Gastroesophageal sphincter (tissue), 3 donors: ENCODE measurements around the gene MYO15A.

Experiments used
- CTCF ChIP-seq, 4 experiments: fragments of 200-600 bp in 2 of 4; fragments of 450-650 bp in 2 of 4; sonication (generic) in 1 of 4; IDR thresholded peaks; one replicate each; pipeline ENCODE4 v1.5.1; 2017 to 2019; ENCODE audit warnings: antibody characterized with exemption in 4 of 4, mild to moderate bottlenecking in 2 of 4, moderate library complexity in 2 of 4
- EP300 ChIP-seq: sonication (generic); formaldehyde crosslinking; IDR thresholded peaks from one replicate; pipeline ENCODE4 v1.6.1; 2017; ENCODE audit warnings: antibody characterized with exemption, mild to moderate bottlenecking
- POLR2A ChIP-seq, 2 donors: fragments of 450-650 bp; IDR thresholded peaks; one replicate each; pipeline ENCODE4 v1.6.1; 2017; ENCODE audit warnings: antibody characterized with exemption in 2 of 2, mild to moderate bottlenecking in 2 of 2, moderate library complexity in 1 of 2

GRCh38 chr17:18191236-18191667, 82.7 kb downstream of the MYO15A start:
- TF ChIP-seq EP300 = no peak
- no peak for TF ChIP-seq CTCF (IDR thresholded peaks at IDR 0.05)
- no peak for TF ChIP-seq POLR2A (IDR thresholded peaks at IDR 0.05)
